Astrocyte (in vitro differentiated cells and primary cell): ENCODE measurements around the gene NLGN1. TPM values are rescaled to one million over a fixed set of nuclear protein-coding genes. Genes with fewer than 3 reads are reported as not detected.

Experiments
- DNase-seq: peaks from one replicate; pipeline ENCODE4 v3.0.0-alpha.2; 2010; ENCODE audit warnings: low read depth
- FAIRE-seq: peaks from 2 replicates; lab custom pipeline; 2011; peaks lifted over from hg19 to GRCh38; lab: Jason Lieb, UNC
- H2AFZ ChIP-seq: 2 replicates; pipeline ENCODE4 v1.6.0; 2012; ENCODE audit warnings: low read depth, low read length, inconsistent platforms
- H3K27ac ChIP-seq: 2 replicates; pipeline ENCODE4 v1.5.1; 2011; ENCODE audit warnings: low read depth, low read length, inconsistent platforms
- H3K27me3 ChIP-seq: 2 replicates; pipeline ENCODE4 v1.6.0; 2011; ENCODE audit warnings: low read length, inconsistent platforms; ENCODE audit not compliant: insufficient read depth
- H3K36me3 ChIP-seq: 2 replicates; pipeline ENCODE4 v1.5.1; 2011; ENCODE audit warnings: low read length, inconsistent platforms; ENCODE audit not compliant: insufficient read depth
- H3K4me1 ChIP-seq: 2 replicates; pipeline ENCODE4 v1.5.1; 2011; ENCODE audit warnings: low read length, inconsistent platforms; ENCODE audit not compliant: insufficient read depth
- H3K4me2 ChIP-seq: 2 replicates; pipeline ENCODE4 v1.6.0; 2012; ENCODE audit warnings: low read length, inconsistent platforms
- H3K4me3 ChIP-seq: 2 replicates; pipeline ENCODE4 v1.5.1; 2011; ENCODE audit warnings: low read depth, mild to moderate bottlenecking, low read length, inconsistent platforms; ENCODE audit not compliant: insufficient read depth
- H3K79me2 ChIP-seq: 2 replicates; pipeline ENCODE4 v1.6.0; 2012; ENCODE audit warnings: mild to moderate bottlenecking, low read length, inconsistent platforms; ENCODE audit not compliant: insufficient read depth
- H3K9ac ChIP-seq: 2 replicates; pipeline ENCODE4 v1.6.0; 2012; ENCODE audit warnings: mild to moderate bottlenecking, low read length, inconsistent platforms
- H3K9me3 ChIP-seq: 2 replicates; pipeline ENCODE4 v1.5.1; 2012; ENCODE audit warnings: low read depth, mild to moderate bottlenecking, low read length, inconsistent platforms; ENCODE audit not compliant: insufficient read depth
- H4K20me1 ChIP-seq: 2 replicates; pipeline ENCODE4 v1.6.0; 2012; ENCODE audit warnings: low read length, inconsistent platforms; ENCODE audit not compliant: insufficient read depth
- H3K27ac Mint-ChIP-seq: one replicate; pipeline ENCODE4 v1.8.0; 2021; ENCODE audit warnings: mild to moderate bottlenecking, mixed read lengths; ENCODE audit not compliant: unreplicated experiment
- H3K27me3 Mint-ChIP-seq: one replicate; pipeline ENCODE4 v1.8.0; 2021; ENCODE audit warnings: low read depth, mixed read lengths; ENCODE audit not compliant: unreplicated experiment
- H3K36me3 Mint-ChIP-seq: one replicate; pipeline ENCODE4 v1.8.0; 2021; ENCODE audit warnings: low read depth, mixed read lengths; ENCODE audit not compliant: unreplicated experiment
- H3K4me1 Mint-ChIP-seq: one replicate; pipeline ENCODE4 v1.8.0; 2021; ENCODE audit warnings: low read depth, mixed read lengths; ENCODE audit not compliant: unreplicated experiment
- H3K4me3 Mint-ChIP-seq: one replicate; pipeline ENCODE4 v1.8.0; 2021; ENCODE audit warnings: mild to moderate bottlenecking, moderate library complexity, mixed read lengths; ENCODE audit not compliant: unreplicated experiment
- H3K9me3 Mint-ChIP-seq: one replicate; pipeline ENCODE4 v1.8.0; 2021; ENCODE audit warnings: mild to moderate bottlenecking, mixed read lengths; ENCODE audit not compliant: unreplicated experiment
- CTCF ChIP-seq: IDR thresholded peaks from 2 replicates; pipeline ENCODE4 v1.5.1; 2011; ENCODE audit warnings: low read depth, mild to moderate bottlenecking, inconsistent platforms, low read length, moderate library complexity; ENCODE audit not compliant: insufficient read depth
- EZH2 ChIP-seq: IDR thresholded peaks from 2 replicates; pipeline ENCODE4 v1.6.1; 2012; ENCODE audit warnings: mild to moderate bottlenecking, low read length, inconsistent platforms; ENCODE audit not compliant: insufficient read depth
- total RNA-seq: library from RNA; stranded (reverse); gene quantifications from 2 replicates; pipeline ENCODE4 v1.2.1, GENCODE V29; 2021

NLGN1 gene
- total RNA-seq, 1 donor from 2014 or later = 1.2 TPM

- no peaks in the 10 kb centered on the region for H3K4me1 Mint-ChIP-seq
Measured at GRCh38 chr3:174276826-174277225, 879.3 kb downstream of the NLGN1 start.

GRCh38 chr3:174278094-174278493, 880.5 kb downstream of the NLGN1 start:
- Histone ChIP-seq H3K4me3 (no peak overlapping the region), H3K4me1 (no peaks in the 10 kb centered on the region), H2AFZ (no peak overlapping the region), H3K36me3 (no peaks in the 10 kb centered on the region), H3K27me3 (no peaks in the 10 kb centered on the region), H3K9ac (no peak overlapping the region), H4K20me1 (no peaks in the 10 kb centered on the region), H3K9me3 (no peaks in the 10 kb centered on the region), H3K27ac (no peak overlapping the region), H3K79me2 (no peaks in the 10 kb centered on the region), H3K4me2 (no peak overlapping the region)
- Mint-ChIP-seq H3K27ac (no peak overlapping the region), H3K27me3 (no peaks in the 10 kb centered on the region), H3K36me3 (no peaks in the 10 kb centered on the region), H3K9me3 (no peaks in the 10 kb centered on the region), H3K4me1 (no peaks in the 10 kb centered on the region), H3K4me3 (no peak overlapping the region)
- TF ChIP-seq CTCF = no peak
- no peak for TF ChIP-seq EZH2
- FAIRE-seq (no peak), DNase-seq (no peak)

More at GRCh38 chr3:174276826-174277225, 879.3 kb downstream of the NLGN1 start:
- no peaks in the 10 kb centered on the region for H4K20me1 ChIP-seq
- Mint-ChIP-seq H3K4me3 (no peak overlapping the region), H3K9me3 (no peaks in the 10 kb centered on the region), H3K27me3 (no peaks in the 10 kb centered on the region), H3K27ac (no peak overlapping the region), H3K36me3 (no peaks in the 10 kb centered on the region)
- no peaks in the 10 kb centered on the region for H3K27me3 ChIP-seq
- H3K4me3 ChIP-seq = no peak overlapping the region
- TF ChIP-seq EZH2 (no peak), CTCF (no peak)
- H3K4me2 ChIP-seq = no peak overlapping the region
- FAIRE-seq (peak; percentile 9), DNase-seq (no peak)
- no peaks in the 10 kb centered on the region for H3K36me3 ChIP-seq
- H2AFZ ChIP-seq = no peak overlapping the region
- no peaks in the 10 kb centered on the region for H3K79me2 ChIP-seq
- H3K9ac ChIP-seq = no peak overlapping the region
- no peaks in the 10 kb centered on the region for H3K4me1 ChIP-seq
- H3K9me3 ChIP-seq = no peaks in the 10 kb centered on the region
- no peak overlapping the region for H3K27ac ChIP-seq

GRCh38 chr3:174280186-174280585, 882.6 kb downstream of the NLGN1 start:
- Histone ChIP-seq H3K4me1 (no peaks in the 10 kb centered on the region), H3K27ac (no peak overlapping the region), H4K20me1 (no peaks in the 10 kb centered on the region), H3K9ac (no peak overlapping the region), H3K27me3 (no peaks in the 10 kb centered on the region), H3K79me2 (no peaks in the 10 kb centered on the region), H3K4me2 (no peak overlapping the region), H3K4me3 (no peak overlapping the region), H3K9me3 (no peaks in the 10 kb centered on the region), H2AFZ (no peak overlapping the region), H3K36me3 (no peaks in the 10 kb centered on the region)
- H3K27me3 Mint-ChIP-seq = no peaks in the 10 kb centered on the region
- H3K9me3 Mint-ChIP-seq = no peaks in the 10 kb centered on the region
- DNase-seq (no peak), FAIRE-seq (no peak)
- no peak for TF ChIP-seq CTCF
- TF ChIP-seq EZH2 = no peak
- no peaks in the 10 kb centered on the region for H3K36me3 Mint-ChIP-seq
- no peak overlapping the region for H3K27ac Mint-ChIP-seq
- no peaks in the 10 kb centered on the region for H3K4me1 Mint-ChIP-seq
- H3K4me3 Mint-ChIP-seq = no peak overlapping the region
